HG02981 (cell line): Measurements from ENCODE around the gene GXYLT1.
"Not testable (repeated sequence)": the region's sequence is repeated elsewhere in the genome, so short reads cannot be mapped to it uniquely, and the experiment has no call there.

Experiments
- ATAC-seq: cut with Tn5 transposase; IDR thresholded peaks from one replicate; pipeline ENCODE4 v1.9.1; 2021; ENCODE audit warnings: mild to moderate bottlenecking, moderate library complexity; ENCODE audit not compliant: unreplicated experiment

Gene GXYLT1

GRCh38 chr12:42103155-42103554, 41.5 kb downstream of the GXYLT1 start:
- no peak for ATAC-seq

GRCh38 chr12:42102720-42103119, 42.0 kb downstream of the GXYLT1 start:
- ATAC-seq: no peak

- ATAC-seq: no peak
These were observed 45.2 kb downstream of the GXYLT1 start for GRCh38 chr12:42099433-42099832.

- peak; percentile 92 for ATAC-seq
These were observed 46.7 kb downstream of the GXYLT1 start for GRCh38 chr12:42097971-42098370.

GRCh38 chr12:42094277-42094676, 50.4 kb downstream of the GXYLT1 start:
- no peak for ATAC-seq

GRCh38 chr12:42091769-42092168, 52.9 kb downstream of the GXYLT1 start:
- no peak for ATAC-seq

- ATAC-seq: no peak
These were observed 53.8 kb downstream of the GXYLT1 start for GRCh38 chr12:42090899-42091298.

GRCh38 chr12:42086031-42086430, 58.6 kb downstream of the GXYLT1 start:
- ATAC-seq: no peak

GRCh38 chr12:42085594-42085993, 59.1 kb downstream of the GXYLT1 start:
- no peak for ATAC-seq

- no peak for ATAC-seq
These were observed 60.2 kb downstream of the GXYLT1 start for GRCh38 chr12:42084522-42084921.

GRCh38 chr12:42076976-42077375, 67.7 kb downstream of the GXYLT1 start:
- ATAC-seq: no peak

- ATAC-seq: no peak
These were observed 74.6 kb downstream of the GXYLT1 start for GRCh38 chr12:42070036-42070435.

- no peak for ATAC-seq
These were observed 85.5 kb downstream of the GXYLT1 start for GRCh38 chr12:42059127-42059526.

GRCh38 chr12:42056130-42056529, 88.5 kb downstream of the GXYLT1 start:
- peak; percentile 79 for ATAC-seq

- no peak for ATAC-seq
These were observed 91.2 kb downstream of the GXYLT1 start for GRCh38 chr12:42053456-42053855.

GRCh38 chr12:42048980-42049379, 95.7 kb downstream of the GXYLT1 start:
- ATAC-seq: not testable (repeated sequence)

- ATAC-seq: no peak
These were observed 105.1 kb downstream of the GXYLT1 start for GRCh38 chr12:42039577-42039976.

- no peak for ATAC-seq
These were observed 105.5 kb downstream of the GXYLT1 start for GRCh38 chr12:42039176-42039575.

GRCh38 chr12:42031847-42032564, 112.7 kb downstream of the GXYLT1 start:
- no peak for ATAC-seq
